Activated CD8-positive, alpha-beta T cell treated with anti-CD3 and anti-CD28 coated beads for 36 hours (primary cell): ENCODE measurements around the gene DPP6. TPM values are rescaled to one million over a fixed set of nuclear protein-coding genes. Genes with fewer than 3 reads are reported as not detected.

Source experiments
- ATAC-seq: fragments of 200-7000 bp; cut with Tn5 transposase; one replicate; pipeline ENCODE4 v1.10.0; 2021; ENCODE audit warnings: mild to moderate bottlenecking, moderate library complexity
- CTCF ChIA-PET: fragments of 350-600 bp; sonication (Branson Sonifier 250); formaldehyde crosslinking; loops from one replicate; lab custom pipeline; 2021; ENCODE audit warnings: antibody characterized with exemption; lab: Charles Lee
- POLR2A ChIA-PET: fragments of 350-600 bp; sonication (Branson Sonifier 250); formaldehyde crosslinking; loops from one replicate; lab custom pipeline; 2021; ENCODE audit warnings: antibody characterized with exemption; lab: Charles Lee
- DNase-seq: peaks from one replicate; pipeline ENCODE4 v3.0.0-alpha.2; 2020
- H3K27ac Mint-ChIP-seq: one replicate; pipeline ENCODE4 v1.8.0; 2021; ENCODE audit warnings: mild to moderate bottlenecking, mixed read lengths
- H3K27me3 Mint-ChIP-seq: one replicate; pipeline ENCODE4 v1.8.0; 2021; ENCODE audit warnings: mixed read lengths
- H3K36me3 Mint-ChIP-seq: one replicate; pipeline ENCODE4 v1.8.0; 2021; ENCODE audit warnings: low read depth, mixed read lengths
- H3K4me1 Mint-ChIP-seq: one replicate; pipeline ENCODE4 v1.8.0; 2021; ENCODE audit warnings: low read depth, mixed read lengths
- H3K4me3 Mint-ChIP-seq: one replicate; pipeline ENCODE4 v1.8.0; 2021; ENCODE audit warnings: mild to moderate bottlenecking, moderate library complexity, mixed read lengths
- H3K9me3 Mint-ChIP-seq: one replicate; pipeline ENCODE4 v1.8.0; 2021; ENCODE audit warnings: mixed read lengths
- intact Hi-C: fragments of 100-400 bp; cut with micrococcal nuclease; formaldehyde crosslinking; loops from one replicate; pipeline ENCODE4 v1.10.0; 2022
- total RNA-seq, 2 experiments: library from RNA; stranded (reverse); gene quantifications; one replicate each; pipeline ENCODE4 v1.2.3, GENCODE V29; 2021
- TF ChIP-seq, protein P1 (sequence below): fragments of 200-600 bp; IDR thresholded peaks from one replicate; pipeline ENCODE4 v1.8.0; 2022; ENCODE audit warnings: antibody characterized with exemption, mild to moderate bottlenecking

The DPP6 gene
- total RNA-seq, 2 experiments from 2014 or later: not detected

DNA sequence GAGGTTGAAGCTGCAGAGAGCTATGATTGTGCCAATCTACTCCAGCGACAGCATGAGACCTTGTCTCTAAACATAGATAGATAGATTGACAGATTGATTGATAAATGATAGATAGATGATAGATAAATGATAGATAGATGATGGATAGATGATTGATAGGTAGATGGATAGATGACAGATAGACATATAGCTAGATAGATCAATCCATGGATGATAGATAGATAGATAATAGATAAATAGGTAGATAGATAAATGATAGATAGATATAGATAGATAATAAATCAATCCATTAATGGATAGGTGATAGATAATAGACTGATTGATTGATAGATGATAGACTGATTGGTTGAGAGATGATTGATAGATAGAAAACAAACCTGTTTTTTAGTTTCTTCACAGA, 601.1 kb downstream of the DPP6 start:
- POLR2A ChIA-PET: no interaction called here
- no peak overlapping the region for H3K4me3 Mint-ChIP-seq
- intact Hi-C loops: no loop called here
- H3K36me3 Mint-ChIP-seq: no peaks in the 10 kb centered on the region
- H3K9me3 Mint-ChIP-seq: peaks cover 5% of the 10 kb centered on the region
- H3K27me3 Mint-ChIP-seq: no peaks in the 10 kb centered on the region
- DNase-seq (no peak), ATAC-seq (no peak)
- TF ChIP-seq, protein P1, sequence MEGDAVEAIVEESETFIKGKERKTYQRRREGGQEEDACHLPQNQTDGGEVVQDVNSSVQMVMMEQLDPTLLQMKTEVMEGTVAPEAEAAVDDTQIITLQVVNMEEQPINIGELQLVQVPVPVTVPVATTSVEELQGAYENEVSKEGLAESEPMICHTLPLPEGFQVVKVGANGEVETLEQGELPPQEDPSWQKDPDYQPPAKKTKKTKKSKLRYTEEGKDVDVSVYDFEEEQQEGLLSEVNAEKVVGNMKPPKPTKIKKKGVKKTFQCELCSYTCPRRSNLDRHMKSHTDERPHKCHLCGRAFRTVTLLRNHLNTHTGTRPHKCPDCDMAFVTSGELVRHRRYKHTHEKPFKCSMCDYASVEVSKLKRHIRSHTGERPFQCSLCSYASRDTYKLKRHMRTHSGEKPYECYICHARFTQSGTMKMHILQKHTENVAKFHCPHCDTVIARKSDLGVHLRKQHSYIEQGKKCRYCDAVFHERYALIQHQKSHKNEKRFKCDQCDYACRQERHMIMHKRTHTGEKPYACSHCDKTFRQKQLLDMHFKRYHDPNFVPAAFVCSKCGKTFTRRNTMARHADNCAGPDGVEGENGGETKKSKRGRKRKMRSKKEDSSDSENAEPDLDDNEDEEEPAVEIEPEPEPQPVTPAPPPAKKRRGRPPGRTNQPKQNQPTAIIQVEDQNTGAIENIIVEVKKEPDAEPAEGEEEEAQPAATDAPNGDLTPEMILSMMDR: no peak
- CTCF ChIA-PET: no interaction called here
- H3K4me1 Mint-ChIP-seq: no peaks in the 10 kb centered on the region
- H3K27ac Mint-ChIP-seq: no peak overlapping the region

DNA sequence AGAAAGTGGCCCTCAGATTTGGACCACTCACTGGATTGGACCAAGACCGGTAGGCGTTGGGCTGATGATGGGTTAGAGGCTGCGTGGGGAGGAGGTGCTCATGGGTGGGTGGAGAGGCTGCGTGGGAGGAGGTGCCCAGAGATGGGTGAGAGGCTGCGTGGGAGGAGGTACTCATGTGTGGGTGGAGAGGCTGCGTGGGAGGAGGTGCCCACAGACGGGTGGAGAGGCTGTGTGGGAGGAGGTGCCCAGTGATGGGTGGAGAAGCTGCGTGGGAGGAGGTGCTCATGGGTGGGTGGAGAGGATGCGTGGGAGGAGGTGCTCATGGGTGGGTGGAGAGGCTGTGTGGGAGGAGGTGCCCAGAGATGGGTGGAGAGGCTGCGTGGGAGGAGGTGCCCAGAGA, 604.4 kb downstream of the DPP6 start:
- CTCF ChIA-PET: no interaction called here

DNA sequence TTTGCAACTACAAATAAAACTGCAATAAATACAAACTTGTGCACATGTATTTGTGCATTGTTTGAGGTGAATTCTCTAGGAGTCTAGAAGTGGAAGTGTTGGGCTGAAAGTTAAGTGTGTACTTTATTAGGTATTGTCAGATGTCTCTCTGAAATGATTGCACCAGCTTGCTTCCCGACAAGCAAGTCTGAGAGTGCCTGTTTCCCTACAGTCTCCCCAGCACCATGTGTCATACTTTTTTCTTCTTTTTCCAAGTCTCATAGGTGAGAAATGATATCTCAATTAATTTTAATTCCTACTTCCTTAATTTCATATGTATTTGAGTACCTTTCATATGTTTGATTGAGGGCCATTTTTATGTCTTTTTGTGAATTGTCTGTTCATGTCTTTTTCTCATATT, 614.6 kb downstream of the DPP6 start:
- Mint-ChIP-seq H3K27me3 (no peaks in the 10 kb centered on the region), H3K36me3 (no peaks in the 10 kb centered on the region), H3K4me1 (no peaks in the 10 kb centered on the region), H3K9me3 (peaks cover 8% of the 10 kb centered on the region), H3K27ac (no peak overlapping the region), H3K4me3 (no peak overlapping the region)
- intact Hi-C loops: no loop called here
- ChIA-PET CTCF (no interaction called here), POLR2A (interaction anchor here (0.5 kb wide), 1 partner anchor 12 kb away, joined by 3 read pairs; no protein-coding TSS in a partner anchor)
- DNase-seq (no peak), ATAC-seq (no peak)
- TF ChIP-seq, protein P1: no peak

More for the DNA sequence above, 604.4 kb downstream of the DPP6 start:
- H3K9me3 Mint-ChIP-seq: peaks cover 17% of the 10 kb centered on the region
- DNase-seq: no peak
- no peak overlapping the region for H3K4me3 Mint-ChIP-seq
- no peaks in the 10 kb centered on the region for H3K4me1 Mint-ChIP-seq
- ATAC-seq: no peak
- TF ChIP-seq, protein P1: no peak
- POLR2A ChIA-PET: no interaction called here
- intact Hi-C loops: no loop called here
- H3K27ac Mint-ChIP-seq: no peak overlapping the region
- no peaks in the 10 kb centered on the region for H3K27me3 Mint-ChIP-seq
- no peaks in the 10 kb centered on the region for H3K36me3 Mint-ChIP-seq

DNA sequence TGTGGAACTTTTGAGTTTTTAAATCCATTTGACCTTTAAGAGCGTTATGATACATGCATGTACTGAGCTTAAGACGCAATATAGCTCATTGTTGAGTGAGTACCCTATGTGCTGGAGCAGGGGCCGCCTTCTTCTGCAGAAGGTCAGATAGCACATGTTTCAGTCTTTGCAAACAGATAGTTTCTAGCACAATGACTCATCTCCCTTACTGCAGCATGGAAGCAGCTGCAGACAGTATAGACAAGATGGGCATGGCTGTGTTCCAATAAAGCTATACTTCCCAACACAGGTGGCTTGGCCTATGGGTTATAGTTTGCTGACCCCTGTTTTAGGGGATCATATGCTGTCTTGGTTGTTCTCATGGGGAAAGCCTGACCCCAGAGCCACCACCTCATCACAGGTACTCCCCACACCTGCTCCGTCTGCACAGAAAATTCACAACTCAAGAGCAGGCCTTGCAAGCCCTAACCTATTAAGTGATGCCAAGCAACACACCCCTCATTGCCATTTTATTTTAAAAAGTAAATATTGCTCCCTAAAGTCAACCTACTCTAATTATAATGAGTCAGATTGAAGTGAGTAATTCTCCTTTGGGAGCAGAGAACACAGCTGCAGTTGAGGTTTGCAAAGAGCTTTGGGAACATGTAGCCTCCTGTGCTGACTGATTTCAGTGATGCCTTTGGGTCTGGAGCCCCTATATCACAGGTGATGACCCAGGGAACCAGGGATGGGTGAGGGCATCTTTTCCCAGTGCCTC, 620.6 kb downstream of the DPP6 start:
- Mint-ChIP-seq H3K9me3 (no peaks in the 10 kb centered on the region), H3K4me1 (no peaks in the 10 kb centered on the region), H3K4me3 (no peak overlapping the region), H3K27ac (no peak overlapping the region), H3K36me3 (no peaks in the 10 kb centered on the region), H3K27me3 (no peaks in the 10 kb centered on the region)
- ATAC-seq (no peak), DNase-seq (no peak)
- TF ChIP-seq, protein P1: no peak
- POLR2A ChIA-PET: no interaction called here
- CTCF ChIA-PET: no interaction called here
- intact Hi-C loops: no loop called here

DNA sequence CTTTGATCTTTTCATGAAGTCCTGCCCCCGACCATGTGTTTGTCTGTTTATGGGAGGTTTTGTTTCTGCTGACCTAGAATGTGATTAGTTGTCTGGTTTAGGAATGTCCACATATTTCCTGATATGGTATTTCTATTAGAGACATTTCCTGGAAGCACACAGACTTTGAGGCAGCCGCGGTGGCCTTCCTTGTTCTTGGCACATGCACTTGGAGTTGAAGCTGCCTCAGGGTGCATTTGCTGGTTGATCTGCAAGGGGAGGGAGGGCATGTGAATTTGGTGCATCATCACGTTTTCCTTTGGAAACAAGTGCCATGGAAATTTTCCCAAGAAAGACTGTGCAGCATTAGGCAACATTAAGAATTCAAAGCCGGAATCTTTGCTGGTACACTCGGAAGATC, 622.0 kb downstream of the DPP6 start:
- Mint-ChIP-seq H3K27me3 (no peaks in the 10 kb centered on the region), H3K9me3 (no peaks in the 10 kb centered on the region), H3K27ac (no peak overlapping the region), H3K4me3 (no peak overlapping the region), H3K4me1 (no peaks in the 10 kb centered on the region), H3K36me3 (no peaks in the 10 kb centered on the region)
- ChIA-PET CTCF (no interaction called here), POLR2A (no interaction called here)
- intact Hi-C loops: no loop called here
- DNase-seq (no peak), ATAC-seq (no peak)
- TF ChIP-seq, protein P1: no peak
